ENCODE results near the gene ATP11B. TPM values are rescaled to one million over a fixed set of nuclear protein-coding genes. Genes with fewer than 3 reads are reported as not detected.
"Not testable (repeated sequence)": the region's sequence is repeated elsewhere in the genome, so short reads cannot be mapped to it uniquely, and the experiment has no call there.

The ATP11B gene
- total RNA-seq, 2 experiments from 2014 or later, result 85.7 to 95.3 TPM

GRCh38 chr3:182821221-182821981 lies 28.1 kb downstream of the ATP11B start:
- intact Hi-C loops (cut with micrococcal nuclease), result no loop called here
- no peak for TF ChIP-seq CTCF (IDR thresholded peaks at IDR 0.05)
- DNase-seq, result no peak
- H3K27me3 Mint-ChIP-seq, result no peaks in the 10 kb centered on the region
- H3K4me3 Mint-ChIP-seq, result no peak overlapping the region
- peaks cover 3% of the 10 kb centered on the region for H3K9me3 Mint-ChIP-seq
- CTCF ChIA-PET, result interaction anchor here (0.8 kb wide), 1 partner anchor 104 kb away, joined by 3 read pairs; no protein-coding TSS in a partner anchor
- POLR2A ChIA-PET, result interaction anchor here (1.1 kb wide), 1 partner anchor 28 kb away, joined by 4 read pairs; the partner anchor contains the start of gene ATP11B
- peaks cover 35% of the 10 kb centered on the region for H3K4me1 Mint-ChIP-seq (ENCODE audit: low read depth)
- no peak for ATAC-seq
- H3K36me3 Mint-ChIP-seq (ENCODE audit: low read depth), result peaks cover 47% of the 10 kb centered on the region
- no peak overlapping the region for H3K27ac Mint-ChIP-seq

GRCh38 chr3:182822260-182822659 lies 29.0 kb downstream of the ATP11B start:
- CTCF ChIA-PET; intact Hi-C loops (cut with micrococcal nuclease); ATAC-seq; H3K27ac Mint-ChIP-seq; POLR2A ChIA-PET; H3K27me3 Mint-ChIP-seq; DNase-seq; H3K4me3 Mint-ChIP-seq; H3K9me3 Mint-ChIP-seq: not testable (repeated sequence)
- peaks cover 41% of the 10 kb centered on the region for H3K4me1 Mint-ChIP-seq (ENCODE audit: low read depth)
- H3K36me3 Mint-ChIP-seq (ENCODE audit: low read depth), result peaks cover 51% of the 10 kb centered on the region

GRCh38 chr3:182824957-182825356 lies 31.7 kb downstream of the ATP11B start:
- peaks cover 3% of the 10 kb centered on the region for H3K9me3 Mint-ChIP-seq
- H3K27ac Mint-ChIP-seq, result peak overlapping the region; percentile 58
- ChIA-PET POLR2A (interaction anchor here (1.2 kb wide), 1 partner anchor 111 kb away, joined by 3 read pairs; no protein-coding TSS in a partner anchor), CTCF (interaction anchor here (2.1 kb wide), 1 partner anchor 115 kb away, joined by 6 read pairs; no protein-coding TSS in a partner anchor)
- intact Hi-C loops (cut with micrococcal nuclease), result no loop called here
- H3K4me3 Mint-ChIP-seq, result no peak overlapping the region
- no peak for ATAC-seq
- H3K27me3 Mint-ChIP-seq, result no peaks in the 10 kb centered on the region
- no peak for TF ChIP-seq CTCF (IDR thresholded peaks at IDR 0.05)
- peaks cover 55% of the 10 kb centered on the region for H3K36me3 Mint-ChIP-seq (ENCODE audit: low read depth)
- H3K4me1 Mint-ChIP-seq (ENCODE audit: low read depth), result peaks cover 32% of the 10 kb centered on the region
- DNase-seq, result no peak

GRCh38 chr3:182829761-182830405 lies 36.6 kb downstream of the ATP11B start:
- Mint-ChIP-seq H3K27ac (no peak overlapping the region), H3K36me3 (ENCODE audit: low read depth) (peaks cover 36% of the 10 kb centered on the region), H3K27me3 (no peaks in the 10 kb centered on the region), H3K4me1 (ENCODE audit: low read depth) (peaks cover 31% of the 10 kb centered on the region), H3K9me3 (no peaks in the 10 kb centered on the region), H3K4me3 (no peak overlapping the region)
- TF ChIP-seq CTCF (IDR thresholded peaks at IDR 0.05), result no peak
- ChIA-PET CTCF (interaction anchor here (1.4 kb wide), 1 partner anchor 116 kb away, joined by 3 read pairs; no protein-coding TSS in a partner anchor), POLR2A (interaction anchor here (0.6 kb wide), 1 partner anchor 81 kb away, joined by 3 read pairs; no protein-coding TSS in a partner anchor)
- DNase-seq (no peak), ATAC-seq (no peak)
- intact Hi-C loops (cut with micrococcal nuclease), result loop anchor here (10.0 kb wide), 1 partner anchor 115 kb away; no protein-coding TSS in a partner anchor

GRCh38 chr3:182837855-182838454 lies 44.7 kb downstream of the ATP11B start:
- peaks cover 25% of the 10 kb centered on the region for H3K36me3 Mint-ChIP-seq (ENCODE audit: low read depth)
- CTCF ChIA-PET, result interaction anchor here (0.9 to 3.1 kb wide), 6 partner anchors 9 to 129 kb away, joined by 3 to 26 read pairs (median 4); no protein-coding TSS in a partner anchor
- intact Hi-C loops (cut with micrococcal nuclease), result loop anchor here (10.0 kb wide), 1 partner anchor 123 kb away; no protein-coding TSS in a partner anchor

More at GRCh38 chr3:182837855-182838454, 44.7 kb downstream of the ATP11B start:
- ATAC-seq (no peak), DNase-seq (no peak)
- no peak overlapping the region for H3K4me3 Mint-ChIP-seq
- peaks cover 3% of the 10 kb centered on the region for H3K4me1 Mint-ChIP-seq (ENCODE audit: low read depth)
- POLR2A ChIA-PET, result interaction anchor here (1.2 kb wide), 1 partner anchor 45 kb away, joined by 3 read pairs; the partner anchor contains the start of gene ATP11B
- H3K27me3 Mint-ChIP-seq, result no peaks in the 10 kb centered on the region
- H3K27ac Mint-ChIP-seq, result no peak overlapping the region
- H3K9me3 Mint-ChIP-seq, result no peaks in the 10 kb centered on the region
- peak; percentile 71 for TF ChIP-seq CTCF (IDR thresholded peaks at IDR 0.05)
